ENCODE measurements around the gene LPCAT1.

The LPCAT1 gene

GRCh38 chr5:1555011-1555807 is 31.4 kb upstream of the LPCAT1 start:
- peak; percentile 67 for DNase-seq (ENCODE audit: low read depth, low spot score)

GRCh38 chr5:1554410-1554967 is 30.7 kb upstream of the LPCAT1 start:
- no peak for DNase-seq (ENCODE audit: low read depth, low spot score)

GRCh38 chr5:1553539-1554409 is 30.0 kb upstream of the LPCAT1 start:
- DNase-seq (ENCODE audit: low read depth, low spot score), result no peak

GRCh38 chr5:1552521-1553255 is 28.9 kb upstream of the LPCAT1 start:
- no peak for DNase-seq (ENCODE audit: low read depth, low spot score)

- no peak for DNase-seq (ENCODE audit: low read depth, low spot score)
These were observed 27.9 kb upstream of the LPCAT1 start for GRCh38 chr5:1551426-1552301.

- DNase-seq (ENCODE audit: low read depth, low spot score), result no peak
These were observed 26.7 kb upstream of the LPCAT1 start for GRCh38 chr5:1550287-1551076.

- no peak for DNase-seq (ENCODE audit: low read depth, low spot score)
These were observed 25.8 kb upstream of the LPCAT1 start for GRCh38 chr5:1549475-1550030.

GRCh38 chr5:1548702-1549474 is 25.1 kb upstream of the LPCAT1 start:
- DNase-seq (ENCODE audit: low read depth, low spot score), result no peak

- DNase-seq (ENCODE audit: low read depth, low spot score), result no peak
These were observed 23.9 kb upstream of the LPCAT1 start for GRCh38 chr5:1547655-1548054.

- no peak for DNase-seq (ENCODE audit: low read depth, low spot score)
These were observed 23.5 kb upstream of the LPCAT1 start for GRCh38 chr5:1547236-1547635.

- no peak for DNase-seq (ENCODE audit: low read depth, low spot score)
These were observed 22.8 kb upstream of the LPCAT1 start for GRCh38 chr5:1546556-1546955.

- DNase-seq (ENCODE audit: low read depth, low spot score), result no peak
These were observed 22.1 kb upstream of the LPCAT1 start for GRCh38 chr5:1545805-1546355.

- DNase-seq (ENCODE audit: low read depth, low spot score), result no peak
These were observed 21.5 kb upstream of the LPCAT1 start for GRCh38 chr5:1545126-1545804.

- DNase-seq (ENCODE audit: low read depth, low spot score), result no peak
These were observed 20.7 kb upstream of the LPCAT1 start for GRCh38 chr5:1544294-1544961.

GRCh38 chr5:1543398-1544293 is 19.9 kb upstream of the LPCAT1 start:
- DNase-seq (ENCODE audit: low read depth, low spot score), result no peak

- no peak for DNase-seq (ENCODE audit: low read depth, low spot score)
These were observed 19.0 kb upstream of the LPCAT1 start for GRCh38 chr5:1542781-1543180.
